RWPE2 (cell line): ENCODE results near the gene MAU2.

Experiments
- ATAC-seq: fragments of 200-7000 bp; cut with Tn5 transposase; 3 replicates; pipeline ENCODE4 v1.9.1; 2021; ENCODE audit warnings: low read depth
- DNase-seq: peaks from one replicate; pipeline ENCODE4 v3.0.0-alpha.2; 2020; ENCODE audit warnings: low spot score
- H3K27ac ChIP-seq: fragments of 450-650 bp; 2 replicates; pipeline ENCODE4 v1.5.1; 2017; ENCODE audit warnings: mild to moderate bottlenecking; ENCODE audit not compliant: poor library complexity, severe bottlenecking
- H3K27me3 ChIP-seq: fragments of 250-450 bp; sonication (Bioruptor Pico); 2 replicates; pipeline ENCODE4 v1.5.1; 2021; ENCODE audit warnings: mild to moderate bottlenecking, moderate library complexity; ENCODE audit not compliant: insufficient read depth, poor library complexity, severe bottlenecking
- H3K36me3 ChIP-seq: fragments of 250-450 bp; sonication (Bioruptor Pico); 2 replicates; pipeline ENCODE4 v1.5.1; 2020; ENCODE audit warnings: low read depth, mild to moderate bottlenecking, moderate library complexity
- H3K4me1 ChIP-seq: fragments of 250-450 bp; sonication (Bioruptor Pico); 2 replicates; pipeline ENCODE4 v1.5.1; 2021; ENCODE audit warnings: mild to moderate bottlenecking, moderate library complexity; ENCODE audit not compliant: insufficient read depth, poor library complexity, severe bottlenecking
- H3K4me3 ChIP-seq: fragments of 250-450 bp; sonication (Bioruptor Pico); 2 replicates; pipeline ENCODE4 v1.5.1; 2021; ENCODE audit warnings: mild to moderate bottlenecking, moderate library complexity; ENCODE audit not compliant: severe bottlenecking
- H3K9me3 ChIP-seq: fragments of 250-450 bp; sonication (Bioruptor Pico); 2 replicates; pipeline ENCODE4 v1.5.1; 2021; ENCODE audit warnings: mild to moderate bottlenecking, moderate library complexity; ENCODE audit not compliant: severe bottlenecking
- CTCF ChIP-seq: fragments of 450-650 bp; IDR thresholded peaks from one replicate; pipeline ENCODE4 v1.5.1; 2017; ENCODE audit warnings: mild to moderate bottlenecking, moderate library complexity; ENCODE audit not compliant: poor library complexity, severe bottlenecking

The MAU2 gene

GRCh38 chr19:19320361-19321140 is at the start of gene MAU2, which contains the start of gene SUGP1:
MAU2 (plus strand) TSS chr19:19320829; CDS start chr19:19320860, 31 bp downstream.
SUGP1 (minus strand) TSS chr19:19320509; CDS start chr19:19320496, 13 bp downstream.
- H3K27ac ChIP-seq = peak within 1 kb of the TSS; percentile 42
- peak within 1 kb of the TSS; percentile 91 for H3K4me3 ChIP-seq
- H3K36me3 ChIP-seq = peaks cover 41% of the 10 kb centered on the region
- peak; percentile 87 for DNase-seq
- no peaks in the 10 kb centered on the region for H3K4me1 ChIP-seq
- peak; percentile 94 for ATAC-seq
- H3K27me3 ChIP-seq = no peaks in the 10 kb centered on the region
- no peak for TF ChIP-seq CTCF
- H3K9me3 ChIP-seq = no peaks in the 10 kb centered on the region

GRCh38 chr19:19271828-19272599 is 48.6 kb upstream of the MAU2 start:
- Histone ChIP-seq H3K4me3 (no peak overlapping the region), H3K27ac (no peak overlapping the region), H3K4me1 (no peaks in the 10 kb centered on the region), H3K9me3 (no peaks in the 10 kb centered on the region), H3K27me3 (peaks cover 3% of the 10 kb centered on the region), H3K36me3 (no peaks in the 10 kb centered on the region)
- ATAC-seq (no peak), DNase-seq (no peak)
- no peak for TF ChIP-seq CTCF

- no peak overlapping the region for H3K4me3 ChIP-seq
- no peaks in the 10 kb centered on the region for H3K4me1 ChIP-seq
- H3K27me3 ChIP-seq = peaks cover 3% of the 10 kb centered on the region
- DNase-seq (no peak), ATAC-seq (no peak)
- peaks cover 6% of the 10 kb centered on the region; the same call in 1 of the 2 replicates for H3K36me3 ChIP-seq
- H3K27ac ChIP-seq = no peak overlapping the region
- no peaks in the 10 kb centered on the region for H3K9me3 ChIP-seq
- TF ChIP-seq CTCF = no peak
Measured at GRCh38 chr19:19274146-19274545, 46.5 kb upstream of the MAU2 start.

GRCh38 chr19:19274716-19275565 is 45.7 kb upstream of the MAU2 start:
- Histone ChIP-seq H3K36me3 (peaks cover 6% of the 10 kb centered on the region; the same call in 1 of the 2 replicates), H3K4me1 (no peaks in the 10 kb centered on the region), H3K27me3 (peaks cover 3% of the 10 kb centered on the region), H3K4me3 (no peak overlapping the region), H3K9me3 (no peaks in the 10 kb centered on the region), H3K27ac (no peak overlapping the region)
- DNase-seq = no peak
- TF ChIP-seq CTCF = no peak
- ATAC-seq = no peak; the same call in 2 of the 3 replicates
